HCEC 1CT (cell line): ENCODE data around the gene PDXP.
A peak's percentile ranks its signal among the peaks of the same experiment; 100 is the strongest.
"Not testable (repeated sequence)": the region's sequence is repeated elsewhere in the genome, so short reads cannot be mapped to it uniquely, and the experiment has no call there.

Experiments used
- DNase-seq: peaks from one replicate; pipeline ENCODE4 v3.0.0-alpha.2; 2017

PDXP gene

GRCh38 chr22:37658133-37659065 lies at the start of gene PDXP:
TSS of gene PDXP (plus strand) at chr22:37658723. CDS start at chr22:37658783, 60 bp downstream.
- peak; percentile 100 for DNase-seq

DNA sequence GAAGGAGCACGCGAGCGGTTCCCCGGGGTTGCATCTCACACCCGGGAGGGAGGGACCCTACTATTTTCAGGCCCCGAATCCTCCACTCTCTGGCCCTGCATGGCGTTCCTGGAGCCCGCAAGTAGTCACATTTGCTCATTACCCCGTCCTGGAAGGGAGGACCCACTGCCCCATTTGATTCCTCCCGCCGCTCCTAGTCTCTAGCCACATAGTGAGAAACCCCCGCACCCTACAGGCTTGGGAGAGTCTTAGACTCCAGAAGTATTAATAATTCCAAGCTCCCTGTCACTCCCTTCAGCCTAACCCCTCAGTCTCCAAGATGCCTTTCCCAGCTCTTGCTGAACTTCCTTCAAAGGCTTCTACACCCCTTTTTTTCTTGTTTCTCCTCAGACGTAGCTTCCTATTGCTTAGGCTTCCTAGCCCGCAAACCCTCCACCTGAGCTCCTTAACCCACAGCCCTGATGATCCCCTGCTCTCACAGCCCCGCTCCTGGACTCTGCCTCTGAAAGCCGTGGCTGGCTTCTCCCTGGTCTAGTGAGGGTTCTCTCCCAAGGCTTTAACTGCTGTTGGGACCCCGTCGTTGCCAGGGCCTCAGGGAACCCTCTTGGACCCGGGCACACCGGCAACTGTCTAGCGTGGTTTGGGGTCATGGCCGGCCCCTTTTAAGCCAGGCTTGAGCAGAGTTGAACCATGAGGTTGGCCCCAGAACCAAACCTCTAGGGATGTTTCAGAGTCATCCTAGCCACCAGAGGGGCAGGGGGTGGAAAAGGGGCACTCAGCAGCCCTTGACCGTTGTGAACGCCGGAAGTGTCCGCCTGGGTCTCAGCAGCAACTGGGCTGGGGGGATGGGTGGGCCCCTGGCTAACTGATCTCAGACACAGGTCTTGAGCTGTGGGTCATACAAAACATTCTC lies 49.0 kb upstream of the PDXP start:
- peak; percentile 8 for DNase-seq

DNA sequence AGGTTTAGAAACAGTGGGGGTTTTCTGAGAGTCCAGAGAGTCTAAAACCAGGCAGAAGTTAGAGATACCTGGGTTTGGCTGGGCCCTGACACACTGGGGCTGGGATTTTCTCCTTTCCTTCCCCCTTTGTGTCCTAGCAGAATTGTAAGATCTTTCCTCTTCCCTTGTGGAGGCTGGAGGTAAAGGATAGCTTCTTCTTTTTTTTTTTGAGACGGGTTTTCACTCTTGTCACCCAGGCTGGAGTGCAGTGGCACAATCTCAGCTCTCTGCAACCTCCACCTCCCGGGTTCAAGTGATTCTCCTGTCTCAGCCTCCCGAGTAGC lies 48.4 kb upstream of the PDXP start:
- DNase-seq = not testable (repeated sequence)

DNA sequence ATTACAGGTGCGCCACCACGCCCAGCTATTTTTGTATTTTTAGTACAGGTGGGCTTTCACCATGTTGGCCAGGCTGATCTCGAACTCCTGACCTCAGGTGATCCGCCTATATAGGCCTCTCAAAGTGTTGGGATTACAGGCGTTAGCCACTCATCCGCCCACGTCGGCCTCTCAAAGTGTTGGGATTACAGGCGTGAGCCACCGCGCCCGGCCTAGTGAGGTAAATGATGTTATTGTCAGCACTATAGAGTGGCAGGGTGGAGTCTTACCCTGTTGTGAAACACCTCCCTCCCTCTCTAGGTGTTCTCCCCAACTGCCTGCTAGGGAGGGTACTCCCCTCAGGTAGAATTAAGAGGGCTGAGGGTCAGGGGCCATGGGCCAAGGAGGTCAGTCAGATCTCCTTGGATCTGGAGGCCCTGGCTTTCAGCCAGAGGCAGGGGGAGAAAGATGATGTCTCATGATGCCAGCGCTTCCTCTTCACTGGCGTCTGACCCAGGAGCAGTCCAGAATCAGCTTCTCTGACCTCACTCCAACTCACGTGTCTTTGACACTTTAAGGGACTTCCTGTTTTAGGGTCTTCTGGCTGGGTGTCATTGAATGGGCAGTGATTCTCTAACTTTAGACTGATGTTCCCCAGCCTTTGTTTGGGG lies 47.9 kb upstream of the PDXP start:
- no peak for DNase-seq

- no peak for DNase-seq
Measured at GRCh38 chr22:37611207-37611606, 47.3 kb upstream of the PDXP start.

DNA sequence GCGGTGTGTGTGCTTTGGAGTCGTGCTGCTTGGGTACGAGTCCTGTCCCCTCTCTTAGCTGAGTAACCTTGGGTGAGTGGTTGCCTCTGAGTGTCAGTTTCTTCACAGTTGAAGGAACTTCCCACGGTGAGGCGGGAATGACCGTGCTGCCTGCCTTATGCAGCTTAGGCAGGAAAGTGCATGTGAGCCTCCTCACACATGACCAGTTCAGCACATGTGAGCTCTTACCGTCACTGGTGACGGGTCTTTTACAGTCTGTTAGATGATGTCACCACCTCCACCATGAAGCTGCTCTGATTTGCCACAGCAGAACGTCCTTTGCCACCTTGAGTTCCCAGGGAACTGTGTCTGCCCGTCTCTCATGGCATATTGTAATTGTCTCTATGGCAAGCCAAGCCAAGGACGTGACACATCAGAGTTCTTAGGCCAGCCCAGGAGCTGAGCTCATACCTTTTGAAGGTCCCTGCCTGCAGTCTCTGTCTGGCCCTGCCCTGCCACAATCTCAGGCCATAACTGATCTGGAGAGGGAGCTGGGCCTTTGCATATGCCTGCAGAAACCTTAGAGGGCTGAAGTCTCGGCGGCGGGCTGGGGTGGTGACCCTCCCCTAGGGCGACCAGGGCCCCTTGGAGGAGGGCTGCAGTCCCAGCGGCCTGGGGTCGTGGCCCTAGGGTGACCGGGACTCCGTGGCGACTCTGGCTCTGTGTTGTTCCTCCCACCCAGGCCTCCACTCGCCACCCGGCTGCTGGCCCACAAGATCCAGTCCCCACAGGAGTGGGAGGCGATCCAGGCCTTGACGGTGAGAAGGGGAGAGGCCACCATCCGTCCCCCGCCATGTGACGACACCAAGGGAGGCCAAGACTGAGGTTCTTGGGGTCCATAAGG lies 42.1 kb upstream of the PDXP start:
- DNase-seq = no peak

DNA sequence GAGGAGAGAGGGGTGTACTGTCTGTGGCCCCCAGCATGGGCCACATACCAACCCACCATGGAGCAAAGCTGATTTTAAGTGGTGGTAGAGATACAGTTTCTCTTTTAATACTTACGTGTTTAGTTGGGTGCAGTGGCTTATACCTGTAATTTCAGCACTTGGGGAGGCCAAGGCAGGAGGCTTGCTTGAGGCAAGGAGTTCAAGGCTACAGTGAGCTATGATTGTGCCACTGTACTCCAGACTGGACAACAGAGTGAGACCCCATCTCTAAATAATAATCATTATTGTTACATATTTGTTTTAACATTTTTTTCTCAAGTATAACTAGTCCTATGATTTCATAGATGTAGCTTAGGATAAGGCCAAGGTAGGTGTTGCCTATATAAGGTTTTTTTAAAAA lies 41.1 kb upstream of the PDXP start:
- no peak for DNase-seq

- DNase-seq = no peak
Measured at GRCh38 chr22:37618072-37618656, 40.4 kb upstream of the PDXP start.

GRCh38 chr22:37618674-37619073 lies 39.8 kb upstream of the PDXP start:
- DNase-seq = no peak

DNA sequence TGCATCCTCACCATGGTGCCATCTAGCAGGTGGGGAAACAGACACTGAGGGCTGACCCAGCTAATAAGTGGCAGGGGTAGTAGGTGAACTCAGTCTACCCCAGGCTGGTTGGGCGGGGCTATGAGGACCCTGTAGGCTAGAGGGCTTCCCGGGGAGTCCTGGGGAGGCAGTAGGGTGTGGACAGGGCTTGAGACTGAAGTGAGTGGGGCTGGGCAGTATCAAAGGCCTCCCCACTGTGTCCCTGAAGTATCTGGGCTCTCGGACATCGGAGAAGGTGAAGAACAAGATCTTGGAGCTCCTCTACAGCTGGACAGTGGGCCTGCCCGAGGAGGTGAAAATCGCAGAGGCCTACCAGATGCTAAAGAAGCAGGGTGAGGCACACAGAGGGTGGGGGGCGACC lies 38.5 kb upstream of the PDXP start:
- no peak for DNase-seq

DNA sequence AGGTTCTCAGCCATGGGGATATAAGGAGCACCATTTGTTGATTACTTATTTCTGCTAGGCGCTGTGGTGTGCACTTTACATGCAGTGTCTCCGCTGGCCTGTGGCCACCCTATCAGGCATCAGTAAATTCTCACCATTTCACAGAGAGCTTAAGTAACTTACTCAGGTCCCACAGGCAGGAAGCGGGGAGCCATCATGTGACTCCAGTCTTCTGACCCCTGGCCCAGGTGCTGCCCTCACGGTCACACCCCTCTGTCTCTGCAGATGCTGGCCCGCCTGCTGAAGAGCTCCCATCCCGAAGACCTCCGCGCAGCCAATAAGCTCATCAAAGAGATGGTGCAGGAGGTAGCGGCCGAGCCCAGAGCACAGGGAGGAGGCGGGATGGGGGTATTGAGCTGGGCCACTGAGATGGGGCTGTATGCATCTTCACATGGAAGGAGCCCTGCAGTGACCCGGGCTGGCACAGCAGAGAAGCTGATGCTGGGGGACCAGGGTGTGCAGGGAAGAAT lies 37.1 kb upstream of the PDXP start:
- no peak for DNase-seq

GRCh38 chr22:37623075-37624016 lies 35.2 kb upstream of the PDXP start:
- DNase-seq = no peak

DNA sequence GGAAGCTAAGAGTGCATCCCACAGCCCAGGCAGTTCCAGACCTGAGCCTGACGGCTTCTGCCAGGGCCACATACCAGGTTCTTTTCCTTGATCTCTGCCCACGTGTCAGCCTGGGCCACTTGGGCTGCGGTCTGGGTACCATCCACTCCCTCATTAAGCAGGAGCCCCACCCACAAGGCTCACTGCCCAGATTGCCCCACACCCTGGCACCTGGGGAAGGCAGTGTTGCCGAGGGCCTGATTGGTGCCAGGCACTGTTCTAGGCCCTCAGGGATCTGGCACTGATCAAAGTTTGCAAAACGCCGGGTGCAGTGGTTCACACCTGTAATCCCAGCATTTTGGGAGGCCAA lies 34.5 kb upstream of the PDXP start:
- no peak for DNase-seq

DNA sequence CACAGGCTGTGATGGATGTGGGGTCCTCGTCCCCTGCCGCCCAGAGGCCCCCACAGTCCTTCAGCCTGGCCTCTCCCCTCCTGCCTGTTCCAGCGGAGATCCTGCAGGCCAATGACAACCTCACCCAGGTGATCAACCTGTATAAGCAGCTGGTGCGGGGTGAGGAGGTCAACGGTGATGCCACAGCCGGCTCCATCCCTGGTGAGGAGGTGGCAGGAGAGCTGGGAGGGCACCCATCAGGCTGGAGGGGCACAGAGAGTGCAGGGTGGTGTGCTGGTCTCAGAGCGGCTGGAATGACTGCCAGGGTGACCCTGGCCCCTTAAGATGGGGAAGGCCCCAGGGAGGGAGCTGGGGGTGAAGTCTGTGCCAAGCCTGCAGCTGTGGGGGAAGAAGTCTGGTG lies 33.6 kb upstream of the PDXP start:
- DNase-seq = no peak

GRCh38 chr22:37625737-37626136 lies 32.8 kb upstream of the PDXP start:
- DNase-seq = no peak

GRCh38 chr22:37626144-37626543 lies 32.4 kb upstream of the PDXP start:
- no peak for DNase-seq

- no peak for DNase-seq
Measured at GRCh38 chr22:37626556-37627075, 31.9 kb upstream of the PDXP start.

DNA sequence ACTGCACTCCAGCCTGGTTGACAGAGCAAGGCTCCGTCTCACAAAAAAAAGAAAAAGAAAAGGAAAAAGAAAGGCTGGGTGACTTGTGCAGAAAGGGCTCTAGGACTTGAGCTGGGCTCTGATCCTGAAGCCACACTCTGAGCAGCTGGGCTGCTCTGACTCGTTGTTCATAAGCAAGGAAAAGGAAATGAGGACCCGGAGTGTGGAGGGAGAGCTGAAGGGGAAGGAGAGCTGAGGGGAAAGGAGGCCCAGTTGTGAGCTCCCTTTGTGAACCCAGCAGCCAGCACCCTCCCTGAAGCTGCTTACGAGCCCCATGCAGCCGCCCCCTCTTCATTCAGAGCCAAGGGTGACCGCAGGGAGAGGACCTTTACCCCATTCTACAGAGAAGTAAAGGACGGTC lies 31.4 kb upstream of the PDXP start:
- DNase-seq = no peak

DNA sequence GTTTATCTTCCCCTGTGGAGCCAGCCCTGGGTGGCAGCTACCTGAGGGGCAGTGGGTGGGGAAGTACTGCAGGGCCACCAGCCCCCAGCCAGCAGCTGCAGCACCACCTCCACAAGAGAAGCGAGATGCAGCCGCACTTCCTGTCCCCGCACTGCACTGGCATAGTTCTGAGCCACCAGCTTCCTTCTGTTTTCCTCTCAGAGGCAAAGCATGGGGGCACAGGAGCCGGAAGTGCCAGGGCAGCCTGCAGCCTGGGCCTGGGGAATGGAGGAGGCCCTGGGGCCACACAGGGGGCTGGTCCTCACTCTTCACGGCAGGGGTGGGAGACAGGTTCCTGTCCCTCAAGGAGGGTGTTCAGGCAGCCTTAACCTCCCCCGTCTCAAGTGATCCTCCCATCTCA lies 31.0 kb upstream of the PDXP start:
- no peak for DNase-seq

- no peak for DNase-seq
Measured at GRCh38 chr22:37628830-37629229, 29.7 kb upstream of the PDXP start.
